ENCODE data around the gene CFAP65.

CFAP65 gene

DNA sequence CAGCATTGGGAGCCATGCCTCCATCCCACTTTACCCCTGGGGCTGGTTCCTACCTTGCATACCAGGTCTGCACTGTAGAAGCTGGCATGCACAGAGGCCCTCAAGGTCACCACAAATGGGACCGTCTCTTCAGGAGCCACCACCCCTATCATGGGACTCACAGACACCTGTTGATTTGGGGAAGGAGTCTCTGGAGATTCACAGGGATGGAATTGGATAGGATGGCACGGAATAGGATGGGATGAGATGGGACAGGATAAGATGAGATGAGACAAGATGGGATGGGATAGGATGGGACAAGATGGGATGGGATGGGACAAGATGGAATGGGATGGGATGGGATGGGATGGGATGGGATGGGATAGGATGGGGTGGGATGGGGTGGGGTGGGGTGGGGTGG lies 32.0 kb downstream of the CFAP65 start:
- no peak for DNase-seq (ENCODE audit: low read depth, low spot score)

GRCh38 chr2:219003979-219004378 lies 37.3 kb downstream of the CFAP65 start:
- no peak for DNase-seq (ENCODE audit: low read depth, low spot score)

GRCh38 chr2:219003267-219003634 lies 38.1 kb downstream of the CFAP65 start:
- DNase-seq (ENCODE audit: low read depth, low spot score) = no peak

- no peak for DNase-seq (ENCODE audit: low read depth, low spot score)
Measured at GRCh38 chr2:219002395-219003266, 38.7 kb downstream of the CFAP65 start.

DNA sequence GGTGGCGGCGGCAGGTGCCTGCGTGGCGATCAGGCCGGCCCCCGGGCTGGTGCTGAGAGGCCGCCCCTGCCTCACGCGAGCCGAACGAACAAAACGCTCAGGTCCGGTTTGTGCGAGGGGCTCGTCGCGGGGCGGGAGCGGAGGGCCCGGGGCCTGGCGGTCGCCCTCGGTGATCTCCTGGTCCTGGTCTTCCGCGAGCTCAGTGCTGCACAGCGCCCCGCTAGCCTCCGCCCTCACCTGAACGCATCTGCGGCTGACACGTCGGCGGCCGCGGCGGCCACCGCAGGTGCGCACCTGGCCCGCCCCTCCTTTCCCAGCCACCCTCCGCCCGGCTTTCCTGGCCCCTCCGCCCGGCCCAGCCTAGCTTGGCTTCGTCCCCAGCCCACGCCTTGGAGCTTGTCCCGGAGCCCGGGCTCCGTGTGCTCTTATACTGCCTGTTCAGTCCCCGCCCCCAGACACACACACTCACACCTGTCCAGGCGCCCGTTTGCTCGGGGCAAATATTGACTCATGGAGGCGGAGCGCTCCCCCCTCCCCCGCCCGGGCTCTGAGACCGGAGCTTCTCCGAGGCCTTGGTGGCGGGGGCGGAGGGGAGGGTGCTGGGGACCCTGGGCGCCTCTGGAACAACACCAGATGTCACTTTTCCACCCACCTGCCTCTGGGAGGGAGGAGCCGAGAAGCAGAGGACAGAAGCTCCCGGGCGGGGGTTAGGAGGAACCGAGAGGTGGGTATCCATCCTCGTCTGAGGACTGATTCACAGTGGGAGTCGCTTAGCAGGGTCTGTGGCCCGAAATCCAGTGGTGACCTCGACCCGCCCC lies 39.5 kb downstream of the CFAP65 start:
- no peak for DNase-seq (ENCODE audit: low read depth, low spot score)

- no peak for DNase-seq (ENCODE audit: low read depth, low spot score)
Measured at GRCh38 chr2:219001100-219001576, 40.2 kb downstream of the CFAP65 start.

DNA sequence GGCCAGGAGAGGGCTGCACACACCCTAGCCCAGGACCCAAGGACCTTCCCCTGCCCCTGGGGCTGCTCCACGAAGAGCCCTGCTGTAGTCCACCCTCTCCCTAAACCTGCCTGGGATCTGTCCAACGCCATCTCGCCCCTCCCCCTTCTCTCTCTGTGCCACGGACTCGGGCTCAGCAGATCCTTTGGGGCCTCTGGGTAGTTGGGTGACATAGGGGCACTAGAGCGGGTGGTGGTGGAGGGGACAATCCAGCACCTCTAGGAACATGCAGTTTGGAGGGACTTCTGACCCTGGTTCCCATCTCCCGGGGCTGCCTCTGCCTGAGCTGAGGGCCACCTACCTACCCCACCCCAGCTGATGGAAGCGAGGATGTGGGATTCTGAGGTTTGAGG lies 40.8 kb downstream of the CFAP65 start:
- DNase-seq (ENCODE audit: low read depth, low spot score) = no peak

DNA sequence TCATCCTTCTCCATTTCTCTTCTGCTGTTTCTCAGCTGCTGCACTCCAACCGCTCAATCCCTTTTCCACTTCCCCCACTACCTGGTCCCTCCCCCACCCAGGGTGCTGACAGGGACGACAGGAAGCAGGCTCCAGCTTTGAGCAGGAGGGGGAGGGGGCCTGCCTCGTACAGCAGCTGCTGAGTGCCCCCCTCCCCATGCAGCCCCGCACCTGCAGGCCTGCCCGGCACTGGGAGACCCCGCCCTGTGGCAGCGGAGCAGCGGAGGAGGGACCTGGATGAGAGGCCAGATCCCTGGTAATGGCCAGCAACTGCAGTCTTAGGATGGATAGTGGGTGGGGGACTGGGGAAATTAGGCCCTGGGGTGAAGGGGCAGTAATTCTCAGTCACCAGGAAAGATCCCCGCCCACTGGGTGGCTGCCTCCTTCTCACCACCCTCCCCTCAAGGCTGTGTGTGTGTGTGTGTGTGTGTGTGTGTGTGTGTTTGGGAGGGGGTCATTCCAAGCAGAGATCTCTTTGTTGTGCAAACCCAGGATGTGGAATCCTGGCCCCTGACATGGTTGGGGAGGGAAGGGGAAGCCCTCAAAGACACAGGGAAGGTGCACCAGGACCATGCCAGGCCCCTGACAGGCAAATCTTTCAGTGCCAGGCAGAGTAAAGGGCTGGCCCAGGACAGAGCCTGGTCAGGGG lies 41.3 kb downstream of the CFAP65 start:
- no peak for DNase-seq (ENCODE audit: low read depth, low spot score)

DNA sequence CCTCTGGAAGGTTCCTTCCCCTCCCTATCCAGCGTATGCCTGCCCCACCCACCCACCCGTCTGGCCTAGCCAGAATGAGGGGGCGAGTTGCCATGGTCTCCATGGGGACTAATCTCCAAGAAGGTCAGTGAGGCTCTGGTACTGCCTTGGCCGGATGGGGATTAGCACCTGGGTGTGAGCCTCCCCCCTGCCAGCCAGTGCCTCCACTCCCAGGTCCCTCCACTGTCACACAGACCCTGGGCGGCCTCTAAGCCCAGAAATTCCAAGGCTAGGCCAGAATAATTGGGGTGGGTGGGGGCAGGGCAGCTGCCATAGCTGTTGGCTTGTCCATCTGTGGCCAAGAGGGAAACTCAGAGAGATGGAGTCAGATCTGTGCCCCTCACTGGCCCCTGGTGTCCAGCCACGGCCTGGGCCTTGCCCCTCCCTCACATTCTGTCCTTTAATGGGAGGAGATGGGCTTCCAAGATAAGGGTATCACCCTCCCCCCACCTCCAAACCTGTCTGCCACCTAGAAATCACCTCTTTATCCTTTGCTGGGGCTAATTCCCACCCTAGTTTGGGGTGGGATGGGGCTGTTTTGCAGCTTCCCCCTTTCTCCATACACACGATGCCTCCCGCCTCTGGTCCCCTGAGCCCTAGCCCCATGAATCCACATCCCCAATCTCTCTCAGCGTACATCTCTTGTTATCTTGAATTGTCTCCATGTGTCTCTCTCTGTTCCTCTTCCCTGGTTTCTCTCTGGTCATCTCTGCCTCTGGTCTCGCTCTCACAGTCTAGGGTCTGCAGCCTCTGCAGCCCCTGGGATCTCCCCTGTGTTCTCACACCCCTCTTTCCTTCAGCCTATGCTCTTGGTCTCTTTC lies 42.1 kb downstream of the CFAP65 start:
- no peak for DNase-seq (ENCODE audit: low read depth, low spot score)

DNA sequence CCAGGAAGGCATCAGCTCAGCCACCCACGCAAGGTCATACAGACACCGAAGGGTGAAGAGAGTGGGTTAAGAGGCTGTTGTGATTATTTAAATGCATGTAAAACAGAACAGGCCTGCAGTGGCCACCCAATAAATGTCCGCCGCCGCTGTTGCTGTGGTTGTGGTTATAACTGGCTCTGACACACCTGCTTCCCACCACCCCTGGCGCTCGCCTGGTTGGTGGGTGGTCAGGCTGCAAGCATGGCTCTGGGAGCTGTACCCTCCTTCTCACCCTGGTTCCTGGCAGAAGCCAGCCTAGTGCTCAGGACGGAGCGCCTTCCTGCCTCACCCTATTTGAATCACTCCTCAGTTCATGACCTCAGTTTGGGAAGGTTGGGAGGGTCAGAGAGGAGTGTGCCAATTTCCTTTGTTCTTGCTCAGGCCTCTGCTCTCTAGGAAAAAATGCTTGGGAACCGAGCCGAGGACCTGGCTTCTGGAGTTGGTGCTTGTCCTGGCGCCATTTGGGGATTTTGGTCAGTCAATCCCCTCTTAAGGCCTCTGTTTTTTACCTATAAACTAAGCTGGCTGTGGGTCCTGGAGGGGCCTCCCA lies 42.8 kb downstream of the CFAP65 start:
- no peak for DNase-seq (ENCODE audit: low read depth, low spot score)

GRCh38 chr2:218997731-218998130 lies 43.6 kb downstream of the CFAP65 start:
- no peak for DNase-seq (ENCODE audit: low read depth, low spot score)

- DNase-seq (ENCODE audit: low read depth, low spot score) = no peak
Measured at GRCh38 chr2:218996937-218997336, 44.4 kb downstream of the CFAP65 start.

- DNase-seq (ENCODE audit: low read depth, low spot score) = no peak
Measured at GRCh38 chr2:218995972-218996711, 45.2 kb downstream of the CFAP65 start.

DNA sequence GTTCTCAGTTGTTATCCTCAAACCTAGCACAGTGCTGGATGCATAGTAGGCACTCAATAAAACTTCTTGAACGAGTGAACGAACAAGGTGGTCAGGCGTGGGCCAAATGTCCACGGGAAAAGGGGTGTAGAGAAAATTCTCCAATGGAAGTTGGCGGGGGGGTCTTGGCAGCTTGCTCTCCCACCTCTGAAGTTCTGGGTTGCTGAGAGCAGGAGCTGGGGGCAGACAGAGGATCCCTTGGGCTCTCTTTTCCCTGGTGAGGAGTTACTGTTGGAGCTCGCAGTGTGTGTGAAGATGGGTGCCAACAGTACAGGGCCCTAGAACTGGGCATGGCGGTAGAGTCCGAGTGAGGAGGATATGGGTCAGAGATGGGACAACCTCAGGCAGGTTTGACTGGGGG lies 45.8 kb downstream of the CFAP65 start:
- DNase-seq (ENCODE audit: low read depth, low spot score) = no peak

DNA sequence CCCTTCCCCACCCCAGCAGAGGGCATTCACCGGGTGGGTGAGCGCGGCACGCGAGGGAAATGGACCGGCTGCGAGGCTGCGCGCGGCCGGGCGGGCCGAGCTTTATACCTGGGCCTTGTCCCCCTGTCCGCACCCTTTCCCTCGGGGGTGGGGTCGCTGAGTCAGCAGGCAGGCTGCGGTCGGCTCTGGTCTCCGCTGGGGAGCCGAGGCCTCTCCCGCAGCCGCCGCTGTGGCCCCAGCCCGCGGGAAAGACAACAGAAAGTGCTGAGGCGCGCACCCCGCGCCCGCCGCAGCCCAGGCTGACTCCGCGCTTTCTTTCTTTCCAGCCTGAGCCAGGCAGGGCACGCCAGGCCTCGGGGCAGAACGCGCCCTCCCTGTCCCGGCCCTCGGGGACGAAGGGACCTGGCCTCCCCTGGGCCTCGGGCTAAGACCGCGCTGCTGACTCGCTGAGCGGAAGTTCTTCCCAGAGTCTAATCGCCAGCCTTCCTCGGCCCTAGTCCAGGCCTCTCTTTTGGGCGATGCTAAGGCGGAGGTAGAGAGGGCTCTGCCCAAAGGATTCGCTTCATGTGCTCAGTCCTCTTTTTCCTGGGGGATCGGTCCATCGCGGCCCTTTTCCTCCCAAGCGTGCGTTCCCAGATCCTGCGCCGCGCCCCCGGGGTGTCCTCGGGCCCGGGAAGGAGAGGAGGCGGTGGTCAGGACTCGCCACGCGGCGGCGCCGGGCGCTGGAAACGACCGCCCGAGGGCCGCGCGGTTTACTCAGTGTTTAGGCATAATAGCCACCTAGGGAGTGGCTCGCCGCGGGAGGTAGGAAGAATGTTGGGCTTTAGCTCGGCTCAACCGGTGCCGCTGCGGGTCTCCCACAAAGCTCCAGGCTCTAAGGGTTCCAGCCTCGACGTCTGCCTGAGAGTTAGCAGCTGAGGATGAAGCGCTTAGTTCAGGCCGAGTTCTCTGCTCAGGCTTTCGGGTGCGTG lies 47.7 kb downstream of the CFAP65 start, which contains the start of gene CRYBA2:
Gene CRYBA2, minus strand, starts transcription at position 78 of the 971 bp plus-strand sequence. CDS start 246 bp downstream, outside the sequence.
- DNase-seq (ENCODE audit: low read depth, low spot score) = no peak

- DNase-seq (ENCODE audit: low read depth, low spot score) = no peak
Measured at GRCh38 chr2:218992703-218993344, 48.5 kb downstream of the CFAP65 start.

GRCh38 chr2:218992196-218992595 lies 49.1 kb downstream of the CFAP65 start:
- DNase-seq (ENCODE audit: low read depth, low spot score) = no peak

GRCh38 chr2:218991674-218992168 lies 49.6 kb downstream of the CFAP65 start:
- no peak for DNase-seq (ENCODE audit: low read depth, low spot score)
